Breast epithelium (tissue), 4 donors: Measurements from ENCODE around the gene PFAS. TPM values are rescaled to one million over a fixed set of nuclear protein-coding genes. Genes with fewer than 3 reads are reported as not detected.

ENCODE experiments used
- DNase-seq, 2 donors: peaks; one replicate each; pipeline ENCODE4 v3.0.0-alpha.2; 2019; ENCODE audit warnings: low spot score in 2 of 2
- H3K27ac ChIP-seq, 2 donors: fragments of 200-600 bp; sonication (generic) in 1 of 2; one replicate each; pipeline ENCODE4 v1.5.1; 2016 to 2019; ENCODE audit warnings: mild to moderate bottlenecking in 1 of 2
- H3K27me3 ChIP-seq, 2 donors: fragments of 200-600 bp; sonication (generic) in 1 of 2; one replicate each; pipeline versions ENCODE4 v1.5.1 to v1.6.0; 2017 to 2019; ENCODE audit warnings: control low read depth in 1 of 2, mild to moderate bottlenecking in 1 of 2
- H3K36me3 ChIP-seq: fragments of 200-600 bp; one replicate; pipeline ENCODE4 v1.5.1; 2019
- H3K4me1 ChIP-seq, 2 donors: fragments of 200-600 bp; sonication (generic); one replicate each; pipeline ENCODE4 v1.5.1; 2016 to 2019; ENCODE audit warnings: control low read depth in 1 of 2
- H3K4me3 ChIP-seq, 3 donors: fragments of 200-600 bp; sonication (generic); 1 replicate in 2 of 3; 2 replicates in 1 of 3; pipeline ENCODE4 v1.5.1; 2016 to 2019; ENCODE audit warnings: mild to moderate bottlenecking in 3 of 3, moderate library complexity in 2 of 3
- H3K9me3 ChIP-seq, 2 donors: fragments of 200-600 bp; sonication (generic) in 1 of 2; one replicate each; pipeline ENCODE4 v1.5.1; 2016 to 2019; ENCODE audit warnings: control low read depth in 1 of 2
- CTCF ChIP-seq, 3 donors: fragments of 450-650 bp; IDR thresholded peaks; one replicate each; pipeline ENCODE4 v1.5.1; 2016 to 2017; ENCODE audit warnings: antibody characterized with exemption in 3 of 3, mild to moderate bottlenecking in 3 of 3, moderate library complexity in 3 of 3
- POLR2A ChIP-seq: fragments of 450-650 bp; IDR thresholded peaks from one replicate; pipeline ENCODE4 v1.6.1; 2016; ENCODE audit warnings: antibody characterized with exemption, mild to moderate bottlenecking, moderate library complexity
- POLR2AphosphoS5 ChIP-seq, 3 donors: sonication (generic); formaldehyde crosslinking; IDR thresholded peaks; one replicate each; pipeline ENCODE4 v1.6.1; 2017; ENCODE audit warnings: antibody characterized with exemption in 3 of 3
- intact Hi-C: fragments of 100-400 bp; cut with DNase I; formaldehyde crosslinking; loops from one replicate; pipeline ENCODE4 v1.15.1; 2023; ENCODE audit warnings: low total_unique reads
- total RNA-seq, 3 donors: library from RNA; depleted of rRNA; stranded (reverse); fragments of >200 nt; gene quantifications; one replicate each; pipeline ENCODE4 v1.1.0, GENCODE V29; 2016

Gene PFAS
- total RNA-seq, 3 donors from 2014 or later: 10.2 to 23.6 (median 18.7) TPM

GRCh38 chr17:8314797-8315763 lies 66.0 kb downstream of the PFAS start:
- intact Hi-C loops: no loop called here
- H3K9me3 ChIP-seq: no peaks in the 10 kb centered on the region
- H3K27ac ChIP-seq: no peak overlapping the region
- H3K4me1 ChIP-seq: peaks cover 0 to 4% of the 10 kb centered on the region in 2 donors
- H3K36me3 ChIP-seq: no peaks in the 10 kb centered on the region
- no peak for DNase-seq
- peaks cover 0 to 38% of the 10 kb centered on the region in 2 donors for H3K27me3 ChIP-seq
- no peak for TF ChIP-seq POLR2AphosphoS5 (IDR thresholded peaks at IDR 0.05)
- TF ChIP-seq CTCF (IDR thresholded peaks at IDR 0.05): no peak
- no peak for TF ChIP-seq POLR2A
- H3K4me3 ChIP-seq: peak overlapping the region in 2 of 3 donors; percentile 35 to 50

GRCh38 chr17:8315764-8316217 lies 66.7 kb downstream of the PFAS start:
- Histone ChIP-seq H3K9me3 (no peaks in the 10 kb centered on the region), H3K27me3 (peaks cover 0 to 38% of the 10 kb centered on the region in 2 donors), H3K4me1 (peaks cover 0 to 4% of the 10 kb centered on the region in 2 donors), H3K4me3 (peak overlapping the region in 2 of 3 donors; percentile 35 to 50), H3K36me3 (no peaks in the 10 kb centered on the region), H3K27ac (no peak overlapping the region)
- TF ChIP-seq POLR2A: no peak
- no peak for TF ChIP-seq POLR2AphosphoS5 (IDR thresholded peaks at IDR 0.05)
- no peak for TF ChIP-seq CTCF (IDR thresholded peaks at IDR 0.05)
- intact Hi-C loops: no loop called here
- no peak for DNase-seq

- H3K27ac ChIP-seq: no peak overlapping the region
- peaks cover 0 to 4% of the 10 kb centered on the region in 2 donors for H3K4me1 ChIP-seq
- H3K9me3 ChIP-seq: no peaks in the 10 kb centered on the region
- peaks cover 0 to 16% of the 10 kb centered on the region in 2 donors for H3K27me3 ChIP-seq
- no peaks in the 10 kb centered on the region for H3K36me3 ChIP-seq
- no peak for DNase-seq
- no peak overlapping the region for H3K4me3 ChIP-seq
- TF ChIP-seq CTCF (IDR thresholded peaks at IDR 0.05) (no peak), POLR2AphosphoS5 (IDR thresholded peaks at IDR 0.05) (no peak), POLR2A (no peak)
- intact Hi-C loops: no loop called here
These were observed 69.2 kb downstream of the PFAS start for GRCh38 chr17:8318010-8318935.

Other genes starting within 250 kb of the PFAS start
- gene GUCY2D, start 246.7 kb upstream of the PFAS start, total RNA-seq: under 1 TPM in 1 of 3 donors, not detected in 2; 0.15 TPM
- 10 to 100 TPM in 2 of 3 donors, 1 to 10 TPM in 1; 3.3 to 38.3 (median 12.3) TPM for gene ALOX15B, start 210.2 kb upstream of the PFAS start, total RNA-seq
- not detected for gene ALOX12B, start 161.6 kb upstream of the PFAS start, total RNA-seq
- gene ALOXE3, start 130.8 kb upstream of the PFAS start, total RNA-seq: under 1 TPM in 1 of 3 donors, not detected in 2; 0.73 TPM
- gene HES7, start 125.2 kb upstream of the PFAS start, total RNA-seq: not detected
- 100 to 1,000 TPM in 2 of 3 donors, 10 to 100 TPM in 1; 97.3 to 167 (median 115) TPM for gene PER1, start 96.9 kb upstream of the PFAS start, total RNA-seq
- 10 to 100 TPM; 21.8 to 30.2 (median 28.1) TPM for gene VAMP2, start 86.3 kb upstream of the PFAS start, total RNA-seq
- gene TMEM107, start 72.9 kb upstream of the PFAS start, total RNA-seq: 10 to 100 TPM; 15.7 to 83.1 (median 41.0) TPM
- gene BORCS6, start 59.1 kb upstream of the PFAS start, total RNA-seq: 10 to 100 TPM in 2 of 3 donors, 1 to 10 TPM in 1; 8.5 to 11.5 (median 10.8) TPM
- 1 to 10 TPM in 2 of 3 donors, under 1 TPM in 1; 0.44 to 3.8 (median 1.6) TPM for gene AURKB, start 38.7 kb upstream of the PFAS start, total RNA-seq
- gene CTC1, start 1.2 kb upstream of the PFAS start, total RNA-seq: 10 to 100 TPM; 12.8 to 35.7 (median 32.1) TPM
- gene RANGRF, start 39.4 kb downstream of the PFAS start, total RNA-seq: 10 to 100 TPM; 22.1 to 25.2 (median 23.1) TPM
- 1 to 10 TPM in 2 of 3 donors, under 1 TPM in 1; 0.96 to 4.7 (median 3.3) TPM for gene SLC25A35, start 46.1 kb downstream of the PFAS start, total RNA-seq
- 10 to 100 TPM in 2 of 3 donors, 1 to 10 TPM in 1; 2.9 to 75.4 (median 11.5) TPM for gene ARHGEF15, start 61.0 kb downstream of the PFAS start, total RNA-seq
- gene ODF4, start 90.6 kb downstream of the PFAS start, total RNA-seq: not detected
- 1,000 to 10,000 TPM; 3,666 to 5,219 (median 4,419) TPM for gene RPL26, start 133.9 kb downstream of the PFAS start, total RNA-seq
- gene RNF222, start 148.5 kb downstream of the PFAS start, total RNA-seq: not detected
- gene NDEL1, start 186.6 kb downstream of the PFAS start, total RNA-seq: 10 to 100 TPM; 51.1 to 80.6 (median 61.4) TPM